Fibroblast of upper back skin (primary cell): ENCODE data around the gene ILK.

Experiments
- DNase-seq: peaks from one replicate; pipeline ENCODE4 v3.0.0-alpha.2; 2013

ILK gene

GRCh38 chr11:6603287-6604080 is at the start of gene ILK, which contains the start of gene RRP8:
ILK (plus strand) TSS chr11:6603774; CDS start chr11:6604272, 498 bp downstream.
RRP8 (minus strand) TSS chr11:6603616; CDS start chr11:6603502, 114 bp downstream.
- DNase-seq = peak; percentile 86

- no peak for DNase-seq
Measured at GRCh38 chr11:6554828-6555706, 48.5 kb upstream of the ILK start.

GRCh38 chr11:6556139-6556949 is 47.2 kb upstream of the ILK start:
- DNase-seq = no peak

- DNase-seq = no peak
Measured at GRCh38 chr11:6557063-6557462, 46.5 kb upstream of the ILK start.

GRCh38 chr11:6557761-6558674 is 45.6 kb upstream of the ILK start:
- DNase-seq = no peak

GRCh38 chr11:6559369-6559768 is 44.2 kb upstream of the ILK start:
- DNase-seq = no peak

GRCh38 chr11:6561288-6561687 is 42.3 kb upstream of the ILK start:
- DNase-seq = no peak

- no peak for DNase-seq
Measured at GRCh38 chr11:6563121-6563619, 40.4 kb upstream of the ILK start.

GRCh38 chr11:6563667-6564066 is 39.9 kb upstream of the ILK start:
- DNase-seq = no peak

- no peak for DNase-seq
Measured at GRCh38 chr11:6565325-6565724, 38.2 kb upstream of the ILK start.

- DNase-seq = no peak
Measured at GRCh38 chr11:6565988-6566703, 37.4 kb upstream of the ILK start.

- no peak for DNase-seq
Measured at GRCh38 chr11:6566704-6567370, 36.7 kb upstream of the ILK start.

- DNase-seq = no peak
Measured at GRCh38 chr11:6567371-6567745, 36.2 kb upstream of the ILK start.

- DNase-seq = peak; percentile 94
Measured at GRCh38 chr11:6568191-6568918, 35.2 kb upstream of the ILK start.

- DNase-seq = no peak
Measured at GRCh38 chr11:6569706-6570105, 33.9 kb upstream of the ILK start.

GRCh38 chr11:6570691-6571427 is 32.7 kb upstream of the ILK start:
- no peak for DNase-seq

GRCh38 chr11:6571434-6572008 is 32.1 kb upstream of the ILK start:
- no peak for DNase-seq

- DNase-seq = peak; percentile 91
Measured at GRCh38 chr11:6572215-6572614, 31.4 kb upstream of the ILK start.
